GF-D8 (cell line): Measurements from ENCODE around the gene SLC25A45.
A peak's percentile ranks its signal among the peaks of the same experiment; 100 is the strongest.

Experiments used
- DNase-seq: peaks from one replicate; lab custom pipeline; 2025; lab: John Stamatoyannopoulos, UW

The SLC25A45 gene

GRCh38 chr11:65403607-65404121, 21.2 kb upstream of the SLC25A45 start:
- peak; percentile 91 for DNase-seq

GRCh38 chr11:65402790-65403189, 20.3 kb upstream of the SLC25A45 start:
- no peak for DNase-seq

- DNase-seq: no peak
Measured at GRCh38 chr11:65401803-65402248, 19.4 kb upstream of the SLC25A45 start.

GRCh38 chr11:65401073-65401802, 18.8 kb upstream of the SLC25A45 start:
- no peak for DNase-seq

- no peak for DNase-seq
Measured at GRCh38 chr11:65400307-65401072, 18.0 kb upstream of the SLC25A45 start.

- no peak for DNase-seq
Measured at GRCh38 chr11:65399845-65400244, 17.4 kb upstream of the SLC25A45 start.

GRCh38 chr11:65399249-65399648, 16.8 kb upstream of the SLC25A45 start:
- no peak for DNase-seq

- no peak for DNase-seq
Measured at GRCh38 chr11:65398362-65398910, 16.0 kb upstream of the SLC25A45 start.

- no peak for DNase-seq
Measured at GRCh38 chr11:65396769-65397745, 14.6 kb upstream of the SLC25A45 start.

- no peak for DNase-seq
Measured at GRCh38 chr11:65395961-65396530, 13.6 kb upstream of the SLC25A45 start.

GRCh38 chr11:65394125-65394536, 11.7 kb upstream of the SLC25A45 start:
- DNase-seq: no peak

GRCh38 chr11:65393513-65394079, 11.2 kb upstream of the SLC25A45 start:
- DNase-seq: no peak

- DNase-seq: no peak
Measured at GRCh38 chr11:65392899-65393298, 10.5 kb upstream of the SLC25A45 start.

- DNase-seq: no peak
Measured at GRCh38 chr11:65392186-65392829, 9.9 kb upstream of the SLC25A45 start.

- no peak for DNase-seq
Measured at GRCh38 chr11:65390996-65391395, 8.6 kb upstream of the SLC25A45 start.

- no peak for DNase-seq
Measured at GRCh38 chr11:65390099-65390941, 7.9 kb upstream of the SLC25A45 start.

GRCh38 chr11:65389294-65389980, 7.0 kb upstream of the SLC25A45 start:
- no peak for DNase-seq

GRCh38 chr11:65388731-65389130, 6.3 kb upstream of the SLC25A45 start:
- DNase-seq: no peak
